Esophagus muscularis mucosa (tissue), 4 donors: ENCODE measurements around the gene CALHM1. TPM values are rescaled to one million over a fixed set of nuclear protein-coding genes. Genes with fewer than 3 reads are reported as not detected.

Experiments
- DNase-seq: peaks from one replicate; pipeline ENCODE4 v3.0.0-alpha.2; 2017; ENCODE audit errors: extremely low spot score
- H3K27ac ChIP-seq, 4 donors: fragments of 200-600 bp; sonication (generic); replicated peaks in 1 of 4; 1 replicate in 3 of 4; 2 replicates in 1 of 4; pipeline ENCODE4 v1.5.1; 2016 to 2019; ENCODE audit warnings: mild to moderate bottlenecking in 1 of 4
- H3K27me3 ChIP-seq, 4 donors: fragments of 200-600 bp; sonication (generic); one replicate each; pipeline versions ENCODE4 v1.5.1 to v1.6.0; 2016 to 2019
- H3K36me3 ChIP-seq, 4 donors: fragments of 200-600 bp; sonication (generic); one replicate each; pipeline ENCODE4 v1.5.1; 2016 to 2019
- H3K4me1 ChIP-seq, 4 donors: fragments of 200-600 bp; sonication (generic); one replicate each; pipeline ENCODE4 v1.5.1; 2016 to 2019
- H3K4me3 ChIP-seq, 4 donors: fragments of 200-600 bp; sonication (generic); 1 replicate in 2 of 4; 2 replicates in 2 of 4; pipeline ENCODE4 v1.5.1; 2016 to 2019; ENCODE audit warnings: mild to moderate bottlenecking in 4 of 4, moderate library complexity in 1 of 4
- H3K9me3 ChIP-seq, 4 donors: fragments of 200-600 bp; sonication (generic); 1 replicate in 3 of 4; 2 replicates in 1 of 4; pipeline ENCODE4 v1.5.1; 2016 to 2019
- CTCF ChIP-seq, 3 experiments: fragments of 200-600 bp in 2 of 3; fragments of 450-650 bp in 1 of 3; sonication (generic) in 2 of 3; IDR thresholded peaks; one replicate each; pipeline ENCODE4 v1.5.1; 2017 to 2019; ENCODE audit warnings: antibody characterized with exemption in 3 of 3, mild to moderate bottlenecking in 2 of 3, moderate library complexity in 1 of 3
- EP300 ChIP-seq: sonication (generic); formaldehyde crosslinking; IDR thresholded peaks from one replicate; pipeline ENCODE4 v1.6.1; 2017; ENCODE audit warnings: antibody characterized with exemption
- POLR2A ChIP-seq: fragments of 450-650 bp; IDR thresholded peaks from one replicate; pipeline ENCODE4 v1.6.1; 2017; ENCODE audit warnings: antibody characterized with exemption, moderate library complexity, mild to moderate bottlenecking, low read depth
- POLR2AphosphoS5 ChIP-seq, 2 donors: sonication (generic); formaldehyde crosslinking; IDR thresholded peaks; one replicate each; pipeline ENCODE4 v1.6.1; 2017; ENCODE audit warnings: antibody characterized with exemption in 2 of 2
- WGBS: methylation state at CpG from one replicate; pipeline ENCODE4 v1.1.5; 2018; 5-methylcytosine and 5-hydroxymethylcytosine counted together
- intact Hi-C: fragments of 100-400 bp; cut with DNase I; formaldehyde crosslinking; loops from one replicate; pipeline ENCODE4 v1.15.1; 2023
- total RNA-seq, 4 donors: library from RNA; depleted of rRNA; stranded (reverse); fragments of >200 nt; gene quantifications; one replicate each; pipeline versions ENCODE4 v1.1.0 to v1.2.1, GENCODE V29; 2016

CALHM1 gene
- total RNA-seq, 4 donors from 2014 or later = not detected

DNA sequence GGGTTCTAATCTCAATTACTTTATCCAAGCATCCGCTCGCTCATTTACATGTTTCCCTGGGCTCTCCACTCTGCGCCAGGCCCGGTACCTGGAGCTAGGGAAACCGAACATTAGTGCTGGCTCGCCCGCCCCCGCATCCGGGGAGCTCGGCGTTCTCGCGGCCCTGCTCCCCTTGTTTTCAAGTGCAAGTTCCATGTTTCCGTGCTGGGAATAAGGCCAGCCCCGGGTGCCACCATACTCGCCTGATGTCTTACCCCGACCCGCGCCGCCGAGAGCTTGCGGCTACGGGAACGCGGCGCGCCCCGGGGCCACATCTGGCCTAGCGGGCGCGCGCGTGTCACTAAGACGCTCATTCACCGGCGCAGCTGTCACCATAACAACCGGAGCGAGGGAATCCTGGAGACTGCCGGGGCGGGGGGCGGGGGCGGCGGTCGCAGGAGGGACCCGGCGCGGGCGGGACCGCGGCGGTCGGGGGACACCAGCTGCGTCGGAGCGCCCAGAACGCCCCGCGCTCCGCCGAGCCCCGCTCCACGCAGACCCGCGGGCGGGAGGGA lies 34.7 kb upstream of the CALHM1 start, which contains the start of gene NEURL1:
Gene NEURL1, plus strand, starts transcription at position 344 of the 554 bp plus-strand sequence. CDS start 683 bp downstream, outside the sequence.
- no peaks in the 10 kb centered on the region for H3K36me3 ChIP-seq
- WGBS = 7% methylated on average over 30 of the region's 65 CpGs
- no peaks in the 10 kb centered on the region for H3K9me3 ChIP-seq
- intact Hi-C loops = no loop called here
- no peak within 1 kb of the TSS for H3K27ac ChIP-seq
- TF ChIP-seq EP300 = no peak
- TF ChIP-seq CTCF (IDR thresholded peaks at IDR 0.05) = no peak
- no peak for TF ChIP-seq POLR2AphosphoS5 (IDR thresholded peaks at IDR 0.05)
- TF ChIP-seq POLR2A = no peak
- peak within 1 kb of the TSS; percentile 62 to 70 (median 66) for H3K4me3 ChIP-seq
- DNase-seq = no peak
- peaks cover 0 to 46% (median 12%) of the 10 kb centered on the region in 4 donors for H3K27me3 ChIP-seq
- H3K4me1 ChIP-seq = peaks cover 19 to 29% (median 21%) of the 10 kb centered on the region in 4 donors

GRCh38 chr10:103492655-103493261 lies 34.1 kb upstream of the CALHM1 start:
- intact Hi-C loops = no loop called here
- Histone ChIP-seq H3K36me3 (no peaks in the 10 kb centered on the region), H3K4me1 (peaks cover 19 to 29% (median 21%) of the 10 kb centered on the region in 4 donors), H3K27me3 (peaks cover 0 to 39% (median 12%) of the 10 kb centered on the region in 4 donors), H3K4me3 (peak overlapping the region in 3 of 4 donors; percentile 62 to 67 (median 65)), H3K9me3 (no peaks in the 10 kb centered on the region), H3K27ac (no peak overlapping the region)
- no peak for DNase-seq
- TF ChIP-seq EP300 (no peak), POLR2AphosphoS5 (IDR thresholded peaks at IDR 0.05) (no peak), POLR2A (no peak), CTCF (IDR thresholded peaks at IDR 0.05) (no peak)
- WGBS = 94% methylated on average over 1 of the region's 5 CpGs

- DNase-seq = no peak
- H3K27me3 ChIP-seq = peaks cover 0 to 35% (median 12%) of the 10 kb centered on the region in 4 donors
- WGBS = 67% methylated on average over 7 of the region's 7 CpGs
- H3K4me1 ChIP-seq = peaks cover 19 to 29% (median 21%) of the 10 kb centered on the region in 4 donors
- no peak overlapping the region for H3K4me3 ChIP-seq
- H3K27ac ChIP-seq = no peak overlapping the region
- intact Hi-C loops = no loop called here
- no peaks in the 10 kb centered on the region for H3K36me3 ChIP-seq
- TF ChIP-seq CTCF (IDR thresholded peaks at IDR 0.05) (no peak), POLR2A (no peak), EP300 (no peak), POLR2AphosphoS5 (IDR thresholded peaks at IDR 0.05) (no peak)
- no peaks in the 10 kb centered on the region for H3K9me3 ChIP-seq
Observed at GRCh38 chr10:103491729-103492364, 33.1 kb upstream of the CALHM1 start.

- Histone ChIP-seq H3K4me1 (peaks cover 19 to 33% (median 25%) of the 10 kb centered on the region in 4 donors), H3K27ac (no peak overlapping the region), H3K4me3 (no peak overlapping the region), H3K9me3 (no peaks in the 10 kb centered on the region), H3K36me3 (no peaks in the 10 kb centered on the region), H3K27me3 (peaks cover 0 to 34% (median 12%) of the 10 kb centered on the region in 4 donors)
- 89% methylated on average over 1 of the region's 1 CpG for WGBS
- intact Hi-C loops = no loop called here
- TF ChIP-seq CTCF (IDR thresholded peaks at IDR 0.05) (no peak), POLR2AphosphoS5 (IDR thresholded peaks at IDR 0.05) (no peak), POLR2A (no peak), EP300 (no peak)
- DNase-seq = no peak
Observed at GRCh38 chr10:103490986-103491314, 32.2 kb upstream of the CALHM1 start.
